Panc1 (cell line): Measurements from ENCODE around the gene ICAM2. TPM values are rescaled to one million over a fixed set of nuclear protein-coding genes. Genes with fewer than 3 reads are reported as not detected.

Experiments
- ATAC-seq: fragments of 200-7000 bp; cut with Tn5 transposase; 2 replicates; pipeline ENCODE4 v1.9.1; 2020; ENCODE audit warnings: mild to moderate bottlenecking, moderate library complexity
- BruUV-seq: library from RNA; stranded (reverse); fragments of 400-500 nt; replicated peaks from 2 replicates; lab custom pipeline; 2021; lab: Mats Ljungman, UMichigan
- CTCF ChIA-PET: fragments of 300-600 bp; sonication (Branson Sonifier 250); formaldehyde crosslinking; loops from one replicate; lab custom pipeline; 2022; ENCODE audit warnings: antibody characterized with exemption; lab: Charles Lee
- POLR2A ChIA-PET: fragments of 300-600 bp; sonication (Branson Sonifier 250); formaldehyde crosslinking; loops from one replicate; lab custom pipeline; 2022; ENCODE audit warnings: antibody characterized with exemption; lab: Charles Lee
- DNase-seq: peaks from one replicate; pipeline ENCODE4 v3.0.0-alpha.2; 2010; ENCODE audit warnings: low read depth, low spot score
- H3K27ac ChIP-seq: 2 replicates; pipeline ENCODE4 v1.5.1; 2011; ENCODE audit warnings: mild to moderate bottlenecking, low read length, inconsistent platforms
- H3K27me3 ChIP-seq: fragments of 200-500 bp; sonication (Bioruptor generic); 2 replicates; pipeline ENCODE4 v1.6.0; 2014; ENCODE audit warnings: low read length, inconsistent platforms; ENCODE audit not compliant: control insufficient read depth, insufficient read depth
- H3K36me3 ChIP-seq: fragments of 200-500 bp; sonication (Bioruptor generic); 2 replicates; pipeline ENCODE4 v1.5.1; 2014; ENCODE audit warnings: inconsistent platforms, mild to moderate bottlenecking, low read length, moderate library complexity; ENCODE audit not compliant: control insufficient read depth, insufficient read depth
- H3K4me1 ChIP-seq: 2 replicates; pipeline ENCODE4 v1.5.1; 2011; ENCODE audit warnings: inconsistent platforms, mild to moderate bottlenecking, low read length, moderate library complexity; ENCODE audit not compliant: control insufficient read depth, insufficient read depth
- H3K4me3 ChIP-seq, 2 experiments: 2 replicates each; pipeline ENCODE4 v1.5.1; 2011 to 2012; ENCODE audit warnings: low read depth in 2 of 2, low read length in 2 of 2, mild to moderate bottlenecking in 2 of 2, inconsistent platforms in 1 of 2, moderate library complexity in 1 of 2
- H3K9me3 ChIP-seq: fragments of 200-500 bp; sonication (Bioruptor generic); 2 replicates; pipeline ENCODE4 v1.5.1; 2014; ENCODE audit warnings: low read depth, mild to moderate bottlenecking, inconsistent platforms, low read length, moderate library complexity; ENCODE audit not compliant: control insufficient read depth, insufficient read depth
- POLR2AphosphoS5 ChIP-seq: IDR thresholded peaks from 2 replicates; pipeline ENCODE4 v1.6.1; 2012; ENCODE audit warnings: mild to moderate bottlenecking, low read depth, low read length, moderate library complexity
- SIN3A ChIP-seq: IDR thresholded peaks from 2 replicates; pipeline ENCODE4 v1.6.1; 2012; ENCODE audit warnings: low read depth, mild to moderate bottlenecking, low read length, moderate library complexity, borderline replicate concordance; ENCODE audit not compliant: insufficient read depth
- TCF7L2 ChIP-seq: IDR thresholded peaks from 2 replicates; pipeline ENCODE4 v1.6.1; 2011; ENCODE audit warnings: mild to moderate bottlenecking, low read depth, low read length, inconsistent platforms
- in situ Hi-C: cut with HindIII; loops from 2 replicates; pipeline ENCODE4 v1.10.0; 2016; ENCODE audit warnings: low sequenced_read_pairs, low pct_unique_long_range_greater_than_20kb
- intact Hi-C: fragments of 100-400 bp; cut with micrococcal nuclease; formaldehyde crosslinking; loops from one replicate; pipeline ENCODE4 v1.10.0; 2022; ENCODE audit not compliant: unreplicated experiment
- total RNA-seq: library from RNA; stranded (reverse); gene quantifications from one replicate; pipeline ENCODE4 v1.2.1, GENCODE V29; 2021; ENCODE audit not compliant: unreplicated experiment
- TF ChIP-seq, protein P1 (sequence below): fragments of 450-650 bp; IDR thresholded peaks from 2 replicates; pipeline ENCODE4 v1.5.1; 2017; ENCODE audit warnings: mild to moderate bottlenecking
- TF ChIP-seq, protein P2 (sequence below), 2 experiments: IDR thresholded peaks; 2 replicates each; pipeline ENCODE4 v1.6.1; 2011 to 2012; ENCODE audit warnings: low read depth in 2 of 2, control low read depth in 1 of 2, low read length in 1 of 2, mild to moderate bottlenecking in 1 of 2, moderate library complexity in 1 of 2; ENCODE audit not compliant: insufficient read depth in 1 of 2

ICAM2 gene
- total RNA-seq, 1 experiment from 2014 or later, result 0.33 TPM

DNA sequence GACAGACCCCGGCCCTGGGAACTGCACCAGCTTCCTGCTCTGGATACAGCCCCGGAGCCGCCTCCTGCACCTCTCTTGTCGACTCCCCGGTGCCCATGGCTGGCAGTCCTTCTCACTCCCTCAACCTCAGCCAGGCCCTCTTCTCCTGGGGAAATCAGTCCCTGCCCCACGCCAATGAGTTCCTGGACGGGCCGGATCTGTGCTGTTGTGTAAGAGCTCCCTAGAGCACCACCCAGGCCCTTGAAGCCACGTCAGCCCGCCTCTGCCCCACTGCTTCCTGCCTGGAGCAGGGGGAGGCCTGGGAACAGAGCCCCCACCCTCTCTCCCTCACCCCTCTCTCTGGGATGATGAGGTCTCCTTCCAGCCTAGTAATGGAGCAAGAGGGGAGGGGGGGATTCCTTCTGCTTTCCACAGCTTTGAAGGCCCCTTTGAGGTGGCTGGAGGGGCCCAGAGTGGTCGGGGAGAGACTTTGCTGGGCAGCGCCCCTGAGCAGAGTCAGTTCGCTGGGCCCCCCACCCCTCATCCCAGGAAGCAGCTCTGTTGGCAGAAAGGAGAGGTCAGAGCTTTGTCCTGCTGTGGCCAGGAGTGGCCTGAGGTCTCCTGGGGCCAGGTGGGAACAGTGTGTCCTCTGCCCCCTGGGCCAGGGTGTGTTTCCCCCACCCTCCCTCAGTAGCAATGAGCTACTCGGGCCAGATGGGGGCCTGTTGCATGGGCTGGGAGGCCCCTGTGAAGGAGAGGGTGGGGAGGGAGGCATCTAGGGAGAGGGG is 18.5 kb downstream of the ICAM2 start:
- in situ Hi-C loops (no loop called here), intact Hi-C loops (no loop called here)
- no TSS peak for BruUV-seq
- Histone ChIP-seq H3K36me3 (no peaks in the 10 kb centered on the region), H3K27ac (no peak overlapping the region), H3K9me3 (no peaks in the 10 kb centered on the region), H3K4me3 (no peak overlapping the region), H3K4me1 (no peaks in the 10 kb centered on the region), H3K27me3 (peaks cover 3% of the 10 kb centered on the region; the same call in 1 of the 2 replicates)
- no peak for TF ChIP-seq POLR2AphosphoS5
- TF ChIP-seq TCF7L2, result no peak
- no peak for TF ChIP-seq SIN3A
- TF ChIP-seq, protein P1, sequence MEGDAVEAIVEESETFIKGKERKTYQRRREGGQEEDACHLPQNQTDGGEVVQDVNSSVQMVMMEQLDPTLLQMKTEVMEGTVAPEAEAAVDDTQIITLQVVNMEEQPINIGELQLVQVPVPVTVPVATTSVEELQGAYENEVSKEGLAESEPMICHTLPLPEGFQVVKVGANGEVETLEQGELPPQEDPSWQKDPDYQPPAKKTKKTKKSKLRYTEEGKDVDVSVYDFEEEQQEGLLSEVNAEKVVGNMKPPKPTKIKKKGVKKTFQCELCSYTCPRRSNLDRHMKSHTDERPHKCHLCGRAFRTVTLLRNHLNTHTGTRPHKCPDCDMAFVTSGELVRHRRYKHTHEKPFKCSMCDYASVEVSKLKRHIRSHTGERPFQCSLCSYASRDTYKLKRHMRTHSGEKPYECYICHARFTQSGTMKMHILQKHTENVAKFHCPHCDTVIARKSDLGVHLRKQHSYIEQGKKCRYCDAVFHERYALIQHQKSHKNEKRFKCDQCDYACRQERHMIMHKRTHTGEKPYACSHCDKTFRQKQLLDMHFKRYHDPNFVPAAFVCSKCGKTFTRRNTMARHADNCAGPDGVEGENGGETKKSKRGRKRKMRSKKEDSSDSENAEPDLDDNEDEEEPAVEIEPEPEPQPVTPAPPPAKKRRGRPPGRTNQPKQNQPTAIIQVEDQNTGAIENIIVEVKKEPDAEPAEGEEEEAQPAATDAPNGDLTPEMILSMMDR, result no peak
- TF ChIP-seq, protein P2, sequence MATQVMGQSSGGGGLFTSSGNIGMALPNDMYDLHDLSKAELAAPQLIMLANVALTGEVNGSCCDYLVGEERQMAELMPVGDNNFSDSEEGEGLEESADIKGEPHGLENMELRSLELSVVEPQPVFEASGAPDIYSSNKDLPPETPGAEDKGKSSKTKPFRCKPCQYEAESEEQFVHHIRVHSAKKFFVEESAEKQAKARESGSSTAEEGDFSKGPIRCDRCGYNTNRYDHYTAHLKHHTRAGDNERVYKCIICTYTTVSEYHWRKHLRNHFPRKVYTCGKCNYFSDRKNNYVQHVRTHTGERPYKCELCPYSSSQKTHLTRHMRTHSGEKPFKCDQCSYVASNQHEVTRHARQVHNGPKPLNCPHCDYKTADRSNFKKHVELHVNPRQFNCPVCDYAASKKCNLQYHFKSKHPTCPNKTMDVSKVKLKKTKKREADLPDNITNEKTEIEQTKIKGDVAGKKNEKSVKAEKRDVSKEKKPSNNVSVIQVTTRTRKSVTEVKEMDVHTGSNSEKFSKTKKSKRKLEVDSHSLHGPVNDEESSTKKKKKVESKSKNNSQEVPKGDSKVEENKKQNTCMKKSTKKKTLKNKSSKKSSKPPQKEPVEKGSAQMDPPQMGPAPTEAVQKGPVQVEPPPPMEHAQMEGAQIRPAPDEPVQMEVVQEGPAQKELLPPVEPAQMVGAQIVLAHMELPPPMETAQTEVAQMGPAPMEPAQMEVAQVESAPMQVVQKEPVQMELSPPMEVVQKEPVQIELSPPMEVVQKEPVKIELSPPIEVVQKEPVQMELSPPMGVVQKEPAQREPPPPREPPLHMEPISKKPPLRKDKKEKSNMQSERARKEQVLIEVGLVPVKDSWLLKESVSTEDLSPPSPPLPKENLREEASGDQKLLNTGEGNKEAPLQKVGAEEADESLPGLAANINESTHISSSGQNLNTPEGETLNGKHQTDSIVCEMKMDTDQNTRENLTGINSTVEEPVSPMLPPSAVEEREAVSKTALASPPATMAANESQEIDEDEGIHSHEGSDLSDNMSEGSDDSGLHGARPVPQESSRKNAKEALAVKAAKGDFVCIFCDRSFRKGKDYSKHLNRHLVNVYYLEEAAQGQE (IDR thresholded peaks at IDR 0.05; ENCODE audit: insufficient read depth in 1 of 2, low read depth in 2 of 2, low read length in 1 of 2), result no peak
- ChIA-PET POLR2A (no interaction called here), CTCF (no interaction called here)
- ATAC-seq, result no peak
- no peak for DNase-seq

DNA sequence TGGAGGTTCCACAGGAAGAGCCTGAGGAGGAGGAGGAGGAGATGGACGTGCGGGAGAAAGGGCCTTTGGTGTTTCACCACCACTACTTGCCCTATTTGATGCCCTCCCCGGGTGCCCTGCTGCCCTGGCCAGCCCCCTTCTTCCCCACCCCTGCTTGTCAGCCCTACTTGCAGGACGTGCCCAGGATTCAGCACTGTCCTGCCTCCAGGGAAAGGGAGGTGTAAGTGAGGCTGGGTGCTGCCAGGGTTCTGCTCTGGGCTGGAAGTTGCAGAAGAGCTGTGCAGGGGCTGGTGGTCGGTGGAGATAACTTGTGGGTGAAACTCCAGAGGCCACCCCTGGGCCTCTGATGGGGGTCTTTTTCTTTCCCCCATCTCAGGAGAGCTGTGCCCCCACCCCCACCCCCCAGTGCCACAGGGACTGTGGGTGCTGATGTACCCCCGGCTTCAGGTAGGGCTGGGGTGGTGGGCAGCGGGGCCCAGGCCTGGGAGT is 19.3 kb downstream of the ICAM2 start:
- H3K36me3 ChIP-seq, result no peaks in the 10 kb centered on the region
- CTCF ChIA-PET, result no interaction called here
- no peak overlapping the region for H3K4me3 ChIP-seq
- peaks cover 3% of the 10 kb centered on the region; the same call in 1 of the 2 replicates for H3K27me3 ChIP-seq
- DNase-seq, result no peak
- POLR2A ChIA-PET, result no interaction called here
- in situ Hi-C loops, result no loop called here
- no peak overlapping the region for H3K27ac ChIP-seq
- TF ChIP-seq, protein P1, result no peak
- TF ChIP-seq SIN3A, result no peak
- TF ChIP-seq TCF7L2, result no peak
- TF ChIP-seq, protein P2 (IDR thresholded peaks at IDR 0.05; ENCODE audit: insufficient read depth in 1 of 2, low read depth in 2 of 2, low read length in 1 of 2), result no peak
- no peak for TF ChIP-seq POLR2AphosphoS5
- no peaks in the 10 kb centered on the region for H3K4me1 ChIP-seq
- H3K9me3 ChIP-seq, result no peaks in the 10 kb centered on the region
- BruUV-seq, result no TSS peak
- intact Hi-C loops, result no loop called here
- ATAC-seq, result no peak
